AG04450 (cell line): ENCODE measurements around the gene MSI2. TPM values are rescaled to one million over a fixed set of nuclear protein-coding genes. Genes with fewer than 3 reads are reported as not detected.

Experiments
- CTCF ChIA-PET: fragments of 300-600, 350-600 bp; formaldehyde crosslinking; extraction: SDS; loops from one replicate; lab custom pipeline; 2022; ENCODE audit warnings: antibody characterized with exemption, inconsistent platforms; lab: Charles Lee
- POLR2A ChIA-PET: fragments of 350-600 bp; formaldehyde crosslinking; extraction: SDS; loops from one replicate; lab custom pipeline; 2021; ENCODE audit warnings: antibody characterized with exemption, inconsistent platforms; lab: Yijun Ruan, JAX
- DNase-seq: peaks from one replicate; pipeline ENCODE4 v3.0.0-alpha.2; 2011; ENCODE audit warnings: low read depth, low spot score
- H3K27ac ChIP-seq: one replicate; pipeline ENCODE4 v1.5.1; 2012; ENCODE audit warnings: low read depth, low read length, control low read depth
- H3K27me3 ChIP-seq: one replicate; pipeline ENCODE4 v1.6.0; 2012; ENCODE audit warnings: low read length; ENCODE audit not compliant: control insufficient read depth, insufficient read depth
- H3K4me3 ChIP-seq: 2 replicates; pipeline ENCODE4 v1.5.1; 2011; ENCODE audit warnings: mild to moderate bottlenecking, low read depth, low read length, control low read depth
- H3K9me3 ChIP-seq: 2 replicates; pipeline ENCODE4 v1.5.1; 2012; ENCODE audit warnings: low read length; ENCODE audit not compliant: control insufficient read depth, insufficient read depth
- CTCF ChIP-seq: IDR thresholded peaks from 2 replicates; pipeline ENCODE4 v1.5.1; 2011; ENCODE audit warnings: low read depth, low read length, control low read depth, inconsistent platforms
- polyA plus RNA-seq: library from polyadenylated mRNA; depleted of rRNA; stranded (reverse); fragments of >200 nt; gene quantifications from 2 replicates; pipeline ENCODE4 v1.2.3, GENCODE V29; 2011

MSI2 gene
- polyA plus RNA-seq, 1 experiment: 26.2 TPM

DNA sequence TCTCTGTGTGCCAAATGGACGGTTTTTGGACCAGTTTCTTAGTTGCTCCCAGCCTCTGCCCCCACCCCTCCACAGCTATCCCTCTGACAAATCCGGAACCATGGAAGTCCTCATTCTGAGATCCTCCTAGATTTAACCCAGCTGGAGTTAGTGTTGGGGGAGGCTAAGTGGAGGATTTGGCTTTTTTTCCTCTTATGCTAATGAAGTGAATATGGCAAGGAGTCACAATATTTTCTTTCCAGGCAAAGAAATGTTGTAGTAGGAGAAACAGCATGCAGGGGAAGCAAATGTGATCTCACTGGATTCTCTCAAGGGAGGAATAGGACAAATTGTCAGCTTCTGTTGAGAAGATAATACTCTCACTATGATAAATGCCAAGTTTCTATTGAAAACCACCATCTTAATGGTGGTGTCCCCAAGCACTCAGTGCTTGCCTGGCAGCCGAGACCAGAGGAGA, 159.5 kb downstream of the MSI2 start:
- Histone ChIP-seq H3K4me3 (no peak overlapping the region), H3K27ac (no peak overlapping the region), H3K9me3 (no peaks in the 10 kb centered on the region), H3K27me3 (no peaks in the 10 kb centered on the region)
- no peak for TF ChIP-seq CTCF
- CTCF ChIA-PET: no interaction called here
- DNase-seq: no peak
- POLR2A ChIA-PET: no interaction called here

- TF ChIP-seq CTCF: no peak
- no peaks in the 10 kb centered on the region for H3K27me3 ChIP-seq
- ChIA-PET POLR2A (no interaction called here), CTCF (no interaction called here)
- no peak for DNase-seq
- H3K9me3 ChIP-seq: no peaks in the 10 kb centered on the region
- no peak overlapping the region for H3K27ac ChIP-seq
- H3K4me3 ChIP-seq: no peak overlapping the region
Observed at GRCh38 chr17:57416369-57416768, 160.0 kb downstream of the MSI2 start.

- H3K9me3 ChIP-seq: no peaks in the 10 kb centered on the region
- H3K27ac ChIP-seq: no peak overlapping the region
- POLR2A ChIA-PET: no interaction called here
- DNase-seq: no peak
- H3K4me3 ChIP-seq: no peak overlapping the region
- no peak for TF ChIP-seq CTCF
- CTCF ChIA-PET: no interaction called here
- no peaks in the 10 kb centered on the region for H3K27me3 ChIP-seq
Observed at GRCh38 chr17:57417956-57418355, 161.6 kb downstream of the MSI2 start.

DNA sequence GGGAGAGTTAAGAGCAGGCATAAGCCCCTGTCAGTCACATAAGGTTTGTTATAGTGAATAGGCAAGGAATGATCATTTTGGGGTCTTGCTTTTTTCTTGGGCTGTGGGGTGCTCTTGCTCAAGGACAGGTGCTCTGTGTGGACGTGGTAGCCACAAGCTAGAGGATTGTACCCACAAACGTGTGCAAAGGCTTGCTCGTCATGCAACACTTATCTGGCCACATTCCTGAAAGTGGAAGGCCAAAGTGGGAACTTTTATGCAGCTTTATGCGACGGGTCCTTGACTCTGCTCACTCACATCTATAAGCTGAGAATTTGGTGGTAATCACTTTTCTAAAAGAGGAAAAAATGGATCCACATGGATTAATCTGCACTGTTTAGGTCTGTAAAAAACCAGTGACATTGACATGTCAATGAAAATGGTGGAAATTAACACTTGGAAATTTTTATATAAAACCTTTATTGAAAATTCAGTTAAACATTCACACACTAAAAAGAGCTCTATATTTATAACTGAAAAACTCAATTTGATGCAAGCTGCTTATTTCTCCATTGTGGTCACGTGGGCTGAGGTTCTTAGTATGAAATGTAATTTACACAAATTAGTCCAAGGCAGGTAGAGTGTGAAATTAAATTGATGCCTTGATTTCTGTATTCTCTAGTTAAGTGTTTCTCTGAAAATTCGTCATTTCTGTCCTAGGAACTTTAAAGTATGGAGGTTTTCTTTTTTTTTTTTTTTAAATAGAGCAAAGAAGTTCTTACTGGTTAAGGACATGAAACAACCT, 162.3 kb downstream of the MSI2 start:
- H3K27ac ChIP-seq: no peak overlapping the region
- TF ChIP-seq CTCF: no peak
- no peak for DNase-seq
- ChIA-PET POLR2A (no interaction called here), CTCF (interaction anchor here (0.7 to 0.8 kb wide), 2 partner anchors 8 to 18 kb away, joined by 4 to 5 read pairs; no protein-coding TSS in a partner anchor)
- no peak overlapping the region for H3K4me3 ChIP-seq
- no peaks in the 10 kb centered on the region for H3K27me3 ChIP-seq
- H3K9me3 ChIP-seq: no peaks in the 10 kb centered on the region

GRCh38 chr17:57419940-57420550, 163.7 kb downstream of the MSI2 start:
- POLR2A ChIA-PET: no interaction called here
- Histone ChIP-seq H3K9me3 (no peaks in the 10 kb centered on the region), H3K4me3 (no peak overlapping the region), H3K27ac (no peak overlapping the region), H3K27me3 (no peaks in the 10 kb centered on the region)
- CTCF ChIA-PET: no interaction called here
- no peak for DNase-seq
- no peak for TF ChIP-seq CTCF
